ENCODE data around the gene SLC17A5. TPM values are rescaled to one million over a fixed set of nuclear protein-coding genes. Genes with fewer than 3 reads are reported as not detected.

SLC17A5 gene
- total and polyA plus RNA-seq, 2 donors (not counting 3 experiments of a cell fraction or from before 2014, with no cell fraction given) = 15.2 to 18.7 TPM

- ChIA-PET POLR2A (no interaction called here), CTCF (interaction anchor here (1.1 kb wide), 1 partner anchor 99 kb away, joined by 3 read pairs; no protein-coding TSS in a partner anchor)
- no peaks in the 10 kb centered on the region for H4K20me1 ChIP-seq (replicated peaks; ENCODE audit: control insufficient read depth, extremely low read depth, insufficient read depth, low read length)
- H2AFZ ChIP-seq (ENCODE audit: low read depth, low read length) = no peak overlapping the region
- no peak for DNase-seq (ENCODE audit: low read depth, low spot score)
- intact Hi-C loops (cut with micrococcal nuclease) (no loop called here), dilution Hi-C loops (cut with MboI; ENCODE audit: extremely low pct_ligation_motif_present, low sequenced_read_pairs) (no loop called here)
- H3K4me3 ChIP-seq (replicated peaks in 1 of 3; ENCODE audit: insufficient read depth in 1 of 3, low read depth in 1 of 3, low read length in 3 of 3) = no peak overlapping the region
- no TSS peak for BruUV-seq (replicated peaks)
- TF ChIP-seq POLR2AphosphoS5 (IDR thresholded peaks at IDR 0.05; ENCODE audit: insufficient read depth, low read depth, low read length) = no peak
- no peak for TF ChIP-seq CTCF (IDR thresholded peaks at IDR 0.05; ENCODE audit: extremely low read depth in 1 of 2, insufficient read depth in 1 of 2, low read depth in 1 of 2, low read length in 2 of 2)
- TF ChIP-seq EZH2 (IDR thresholded peaks at IDR 0.05; ENCODE audit: borderline replicate concordance, low read depth, low read length, severe bottlenecking) = no peak
- TF ChIP-seq FOS (IDR thresholded peaks at IDR 0.05; ENCODE audit: borderline replicate concordance, insufficient read depth, low read length) = no peak
- no peak overlapping the region for H3K27ac ChIP-seq (ENCODE audit: insufficient read depth, low read depth, low read length)
- no peaks in the 10 kb centered on the region for H3K27me3 ChIP-seq (ENCODE audit: control insufficient read depth in 2 of 2, insufficient read depth in 2 of 2, low read length in 2 of 2)
- no peaks in the 10 kb centered on the region for H3K4me1 ChIP-seq (ENCODE audit: control insufficient read depth, extremely low read depth, insufficient read depth, low read length)
- H3K79me2 ChIP-seq (ENCODE audit: control insufficient read depth, insufficient read depth, low read length) = no peaks in the 10 kb centered on the region
- no peaks in the 10 kb centered on the region for H3K9me1 ChIP-seq (replicated peaks; ENCODE audit: control insufficient read depth, extremely low read depth, insufficient read depth, low read length)
- H3K36me3 ChIP-seq (ENCODE audit: control insufficient read depth in 2 of 2, extremely low read depth in 1 of 2, insufficient read depth in 2 of 2, low read length in 2 of 2) = no peaks in the 10 kb centered on the region
- no peak overlapping the region for H3K9ac ChIP-seq (replicated peaks; ENCODE audit: extremely low read depth, insufficient read depth, low read length)
- no peak overlapping the region for H3K4me2 ChIP-seq (ENCODE audit: insufficient read depth, low read length)
- no peak for FAIRE-seq
- no peaks in the 10 kb centered on the region for H3K9me3 ChIP-seq (replicated peaks; ENCODE audit: control insufficient read depth, insufficient read depth, low read length)
Observed at GRCh38 chr6:73614802-73615201, 39.0 kb downstream of the SLC17A5 start.

DNA sequence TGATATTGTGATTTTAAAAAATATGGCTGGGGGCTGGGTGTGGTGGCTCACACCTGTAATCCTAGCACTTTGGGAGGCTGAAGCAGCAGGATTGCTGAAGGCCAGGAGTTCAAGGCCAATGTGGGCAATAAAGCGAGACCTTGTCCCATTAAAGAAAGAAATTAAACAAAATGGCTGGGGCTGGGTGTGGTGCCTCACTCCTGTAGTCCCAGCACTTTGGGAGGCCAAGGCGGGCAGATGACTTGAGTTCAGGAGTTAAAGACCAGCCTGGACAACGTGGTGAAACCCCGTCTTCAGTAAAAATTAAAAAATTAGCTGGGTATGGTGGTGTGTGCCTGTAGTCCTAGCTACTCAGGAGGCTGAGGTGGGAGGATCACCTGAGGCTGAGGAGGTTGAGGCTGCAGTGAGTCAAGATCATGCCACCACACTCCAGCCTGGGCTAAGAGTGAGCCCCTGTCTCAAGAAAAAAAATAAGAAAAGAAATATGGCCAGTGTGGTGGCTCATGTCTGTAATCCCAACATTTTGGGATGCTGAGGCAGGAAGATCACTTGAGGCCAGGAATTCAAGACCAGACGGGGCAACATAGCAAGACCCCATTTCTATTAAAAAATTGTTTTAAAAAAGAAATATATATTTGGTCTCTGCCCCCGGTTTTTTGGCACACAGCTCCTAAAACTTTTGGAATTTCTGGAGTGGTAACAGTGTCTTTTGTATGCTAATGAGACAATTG is 39.8 kb downstream of the SLC17A5 start:
- H3K36me3 ChIP-seq (ENCODE audit: control insufficient read depth in 2 of 2, extremely low read depth in 1 of 2, insufficient read depth in 2 of 2, low read length in 2 of 2) = no peaks in the 10 kb centered on the region
- no peaks in the 10 kb centered on the region for H4K20me1 ChIP-seq (replicated peaks; ENCODE audit: control insufficient read depth, extremely low read depth, insufficient read depth, low read length)
- no peak for TF ChIP-seq EZH2 (IDR thresholded peaks at IDR 0.05; ENCODE audit: borderline replicate concordance, low read depth, low read length, severe bottlenecking)
- TF ChIP-seq GATA2 (IDR thresholded peaks at IDR 0.05; ENCODE audit: insufficient read depth, insufficient read length, low read depth, low read length) = no peak
- TF ChIP-seq MAX (IDR thresholded peaks at IDR 0.05; ENCODE audit: insufficient read depth, insufficient read length) = no peak
- TF ChIP-seq POLR2A (IDR thresholded peaks at IDR 0.05; ENCODE audit: low read depth, low read length) = no peak
- no peak for TF ChIP-seq CTCF (IDR thresholded peaks at IDR 0.05; ENCODE audit: extremely low read depth in 1 of 2, insufficient read depth in 1 of 2, low read depth in 1 of 2, low read length in 2 of 2)
- no peak for TF ChIP-seq FOS (IDR thresholded peaks at IDR 0.05; ENCODE audit: borderline replicate concordance, insufficient read depth, low read length)
- TF ChIP-seq JUN (IDR thresholded peaks at IDR 0.05; ENCODE audit: borderline replicate concordance, insufficient read depth, insufficient read length, low read depth) = no peak
- no peak for TF ChIP-seq POLR2AphosphoS5 (IDR thresholded peaks at IDR 0.05; ENCODE audit: insufficient read depth, low read depth, low read length)
- TF ChIP-seq MYC (IDR thresholded peaks at IDR 0.05; ENCODE audit: low read depth, low read length) = no peak
- H3K4me3 ChIP-seq (replicated peaks in 1 of 3; ENCODE audit: insufficient read depth in 1 of 3, low read depth in 1 of 3, low read length in 3 of 3) = no peak overlapping the region
- no peak overlapping the region for H3K27ac ChIP-seq (ENCODE audit: insufficient read depth, low read depth, low read length)
- H3K4me2 ChIP-seq (ENCODE audit: insufficient read depth, low read length) = no peak overlapping the region
- no peak overlapping the region for H2AFZ ChIP-seq (ENCODE audit: low read depth, low read length)
- no TSS peak for BruUV-seq (replicated peaks)
- H3K9ac ChIP-seq (replicated peaks; ENCODE audit: extremely low read depth, insufficient read depth, low read length) = no peak overlapping the region
- intact Hi-C loops (cut with micrococcal nuclease) = no loop called here
- H3K79me2 ChIP-seq (ENCODE audit: control insufficient read depth, insufficient read depth, low read length) = no peaks in the 10 kb centered on the region
- dilution Hi-C loops (cut with MboI; ENCODE audit: extremely low pct_ligation_motif_present, low sequenced_read_pairs) = no loop called here
- FAIRE-seq (no peak), DNase-seq (ENCODE audit: low read depth, low spot score) (no peak)
- no peaks in the 10 kb centered on the region for H3K4me1 ChIP-seq (ENCODE audit: control insufficient read depth, extremely low read depth, insufficient read depth, low read length)
- H3K9me1 ChIP-seq (replicated peaks; ENCODE audit: control insufficient read depth, extremely low read depth, insufficient read depth, low read length) = no peaks in the 10 kb centered on the region
- H3K9me3 ChIP-seq (replicated peaks; ENCODE audit: control insufficient read depth, insufficient read depth, low read length) = no peaks in the 10 kb centered on the region
- H3K27me3 ChIP-seq (ENCODE audit: control insufficient read depth in 2 of 2, insufficient read depth in 2 of 2, low read length in 2 of 2) = no peaks in the 10 kb centered on the region
- POLR2A ChIA-PET = no interaction called here
- CTCF ChIA-PET = interaction anchor here (1.1 kb wide), 1 partner anchor 98 kb away, joined by 3 read pairs; no protein-coding TSS in a partner anchor
